Measurements from ENCODE around the gene ST6GALNAC3.
"Not testable (repeated sequence)": the region's sequence is repeated elsewhere in the genome, so short reads cannot be mapped to it uniquely, and the experiment has no call there.

ST6GALNAC3 gene

DNA sequence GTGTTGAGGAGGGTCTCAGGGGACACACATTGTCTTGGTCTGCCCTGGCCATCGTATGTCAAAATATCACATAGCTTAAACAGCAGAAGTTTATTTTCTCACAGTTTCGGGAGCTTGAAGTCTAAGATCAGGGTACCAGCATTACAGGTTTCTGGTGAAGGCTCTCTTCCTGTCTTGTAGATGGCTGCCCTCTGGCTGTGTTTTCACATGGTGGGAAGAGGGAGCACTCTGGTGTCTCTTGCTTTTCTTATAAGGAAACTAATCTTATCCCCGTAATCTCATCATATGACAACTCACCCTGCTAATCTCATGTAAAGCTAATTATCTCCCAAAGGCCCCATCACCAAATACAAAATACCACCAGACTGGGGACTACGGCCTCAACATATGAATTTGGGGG, 545.8 kb downstream of the ST6GALNAC3 start:
- DNase-seq (ENCODE audit: low read depth in 1 of 2, low spot score in 1 of 2): no peak

GRCh38 chr1:76622774-76623528, 548.4 kb downstream of the ST6GALNAC3 start:
- DNase-seq (ENCODE audit: low read depth in 1 of 2, low spot score in 1 of 2): no peak

DNA sequence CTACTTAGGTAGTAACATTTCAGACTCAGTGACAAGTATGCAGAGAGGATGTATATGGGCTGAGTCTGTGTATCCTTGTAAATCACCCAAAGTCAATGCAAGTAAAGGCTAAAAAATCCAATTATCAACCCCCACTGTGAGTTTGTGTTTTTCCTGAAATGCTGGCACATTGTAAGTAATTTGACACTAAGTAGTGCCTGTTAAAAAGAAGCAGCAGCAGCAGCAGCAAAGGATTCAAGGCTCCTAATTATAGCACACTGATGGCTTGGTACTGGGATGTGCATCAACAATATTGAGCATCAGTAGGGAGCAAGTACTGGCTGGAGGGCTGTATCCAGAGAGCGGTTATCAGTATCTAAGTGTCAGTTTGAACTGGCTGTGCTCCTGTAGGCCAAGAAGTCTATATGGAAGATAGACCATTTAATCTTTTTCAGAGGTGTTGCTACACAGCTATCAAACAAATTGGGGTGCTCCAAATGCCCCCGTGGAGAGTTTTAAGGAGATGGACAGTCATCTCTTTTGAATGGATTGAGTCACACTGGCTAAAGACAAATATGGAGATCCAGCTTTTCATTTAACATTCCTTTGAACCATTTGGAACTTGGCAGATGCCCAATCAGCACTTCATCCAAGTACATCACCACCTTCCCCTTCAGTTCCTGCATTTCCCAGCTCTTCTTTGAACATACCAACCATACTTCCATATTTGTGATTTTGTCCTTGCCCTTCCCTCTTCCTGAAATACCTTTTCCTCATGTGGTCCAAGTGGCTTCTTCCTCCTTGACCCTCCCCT, 551.5 kb downstream of the ST6GALNAC3 start:
- no peak for DNase-seq (ENCODE audit: low read depth in 1 of 2, low spot score in 1 of 2)

- DNase-seq (ENCODE audit: low read depth in 1 of 2, low spot score in 1 of 2): no peak
Measured at GRCh38 chr1:76627498-76627897, 553.0 kb downstream of the ST6GALNAC3 start.

DNA sequence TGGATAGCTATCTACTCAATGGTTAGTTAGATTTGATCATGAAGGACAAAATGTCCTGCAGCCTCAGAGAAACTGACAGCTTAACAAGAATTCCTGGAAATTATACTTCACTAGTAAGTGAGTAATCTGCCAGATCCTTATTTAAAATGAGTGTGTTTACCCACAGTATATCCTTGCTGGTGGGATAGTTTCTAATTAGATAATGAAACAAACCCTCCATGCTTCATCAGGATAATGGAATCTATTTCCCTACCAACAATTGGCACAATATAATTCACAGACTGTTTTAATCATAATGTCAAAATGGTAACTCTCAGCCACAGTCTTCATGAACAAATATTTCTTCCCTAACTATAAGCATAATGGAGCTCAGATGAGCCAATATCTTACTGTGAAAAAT, 553.4 kb downstream of the ST6GALNAC3 start:
- DNase-seq (ENCODE audit: low read depth in 1 of 2, low spot score in 1 of 2): no peak

- DNase-seq (ENCODE audit: low read depth in 1 of 2, low spot score in 1 of 2): no peak
Measured at GRCh38 chr1:76632136-76632535, 557.6 kb downstream of the ST6GALNAC3 start.

GRCh38 chr1:76635784-76636183, 561.2 kb downstream of the ST6GALNAC3 start:
- no peak for DNase-seq (ENCODE audit: low read depth in 1 of 2, low spot score in 1 of 2)

GRCh38 chr1:76639181-76639580, 564.6 kb downstream of the ST6GALNAC3 start:
- no peak for DNase-seq (ENCODE audit: low read depth in 1 of 2, low spot score in 1 of 2)

DNA sequence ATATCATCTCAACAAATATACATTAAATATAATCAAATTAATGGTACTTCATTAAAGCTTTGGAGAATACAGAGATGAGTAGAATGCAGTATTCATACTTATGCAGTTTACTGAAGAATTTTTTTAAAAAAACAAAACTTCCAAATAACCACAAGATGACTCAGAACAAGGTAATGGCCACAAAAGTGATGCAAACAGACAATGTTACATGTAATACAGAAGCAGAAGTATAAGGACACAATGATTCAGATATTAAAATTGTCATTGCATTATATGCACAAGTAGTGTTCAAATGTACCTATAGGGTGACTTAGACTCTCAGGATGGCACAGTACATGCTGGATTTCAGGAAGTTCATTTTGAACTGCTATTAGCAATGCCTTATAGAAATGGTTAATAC, 565.5 kb downstream of the ST6GALNAC3 start:
- DNase-seq (ENCODE audit: low read depth in 1 of 2, low spot score in 1 of 2): no peak

DNA sequence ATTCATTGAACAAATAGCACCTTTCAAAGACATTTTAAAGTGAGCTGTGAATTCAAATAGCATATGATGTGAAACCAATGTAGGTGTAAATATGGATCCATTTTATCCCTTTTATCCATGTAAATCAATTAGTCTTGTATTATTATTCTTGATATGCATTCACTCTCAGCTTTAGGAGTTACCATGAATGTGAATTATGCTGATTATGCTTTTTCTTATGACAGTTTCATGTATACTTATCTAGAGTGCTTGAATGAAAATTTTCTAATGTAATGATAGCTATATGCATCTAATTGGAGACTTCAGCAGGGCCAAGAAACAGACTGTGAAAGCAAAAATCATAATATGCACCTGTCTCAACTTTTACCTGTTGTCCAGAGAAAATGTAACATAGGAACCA, 566.2 kb downstream of the ST6GALNAC3 start:
- DNase-seq (ENCODE audit: low read depth in 1 of 2, low spot score in 1 of 2): no peak

GRCh38 chr1:76644139-76644538, 569.6 kb downstream of the ST6GALNAC3 start:
- DNase-seq (ENCODE audit: low read depth in 1 of 2, low spot score in 1 of 2): no peak

DNA sequence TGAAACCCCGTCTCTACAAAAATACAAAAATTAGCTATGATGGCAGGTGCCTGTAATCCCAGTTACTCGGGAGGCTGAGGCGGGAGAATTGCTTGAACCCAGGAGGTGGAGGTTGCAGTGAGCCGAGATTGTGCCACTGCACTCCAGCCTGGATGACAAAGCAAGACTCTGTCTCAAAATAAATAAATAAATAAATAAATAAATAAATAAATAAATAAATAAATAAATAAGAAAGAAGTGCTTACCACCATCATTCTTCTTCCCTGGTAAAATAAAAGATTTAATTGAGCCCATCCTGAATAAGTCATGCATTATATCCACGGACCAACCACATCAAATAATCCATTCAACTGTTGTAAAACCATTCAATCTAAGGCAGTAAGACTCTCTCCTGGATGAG, 578.3 kb downstream of the ST6GALNAC3 start:
- not testable (repeated sequence) for DNase-seq (ENCODE audit: low read depth in 1 of 2, low spot score in 1 of 2)

- no peak for DNase-seq (ENCODE audit: low read depth in 1 of 2, low spot score in 1 of 2)
Measured at GRCh38 chr1:76657623-76658022, 583.1 kb downstream of the ST6GALNAC3 start.

DNA sequence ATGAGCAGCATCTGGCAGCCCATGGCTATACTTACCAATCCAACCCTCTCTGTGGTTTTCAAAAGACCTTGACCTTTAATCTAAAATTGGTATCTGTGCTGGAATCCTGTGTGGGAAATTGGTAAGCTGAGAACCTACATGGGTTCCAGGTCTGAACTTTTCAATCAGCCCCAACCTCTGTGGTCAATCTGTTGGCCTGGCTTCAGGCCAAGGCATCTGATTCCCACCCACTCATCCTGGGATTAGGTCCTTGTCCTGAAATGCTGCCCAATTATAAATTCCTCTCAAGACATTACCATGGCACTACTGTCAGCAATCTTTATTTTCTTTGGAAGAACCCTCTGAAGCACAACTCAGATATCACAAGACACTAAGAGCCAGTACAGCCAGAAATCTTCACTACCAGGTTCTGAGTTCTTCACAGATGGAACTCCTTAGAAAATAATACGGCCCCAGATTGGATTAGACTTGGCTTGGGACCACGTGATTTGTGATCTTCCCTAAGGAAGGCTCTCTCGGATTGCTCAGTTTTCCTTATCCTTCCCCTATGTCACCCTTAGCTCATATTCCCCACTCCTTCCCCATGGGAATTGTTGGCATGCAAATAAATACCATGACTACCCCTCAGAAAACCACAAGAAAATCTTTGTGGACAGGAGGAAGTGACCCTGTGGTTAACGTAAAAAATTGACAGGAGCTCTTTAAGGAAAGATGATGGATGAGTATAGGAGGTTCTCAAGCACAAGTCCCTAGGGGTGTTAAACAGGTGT, 584.8 kb downstream of the ST6GALNAC3 start:
- DNase-seq (ENCODE audit: low read depth in 1 of 2, low spot score in 1 of 2): no peak

DNA sequence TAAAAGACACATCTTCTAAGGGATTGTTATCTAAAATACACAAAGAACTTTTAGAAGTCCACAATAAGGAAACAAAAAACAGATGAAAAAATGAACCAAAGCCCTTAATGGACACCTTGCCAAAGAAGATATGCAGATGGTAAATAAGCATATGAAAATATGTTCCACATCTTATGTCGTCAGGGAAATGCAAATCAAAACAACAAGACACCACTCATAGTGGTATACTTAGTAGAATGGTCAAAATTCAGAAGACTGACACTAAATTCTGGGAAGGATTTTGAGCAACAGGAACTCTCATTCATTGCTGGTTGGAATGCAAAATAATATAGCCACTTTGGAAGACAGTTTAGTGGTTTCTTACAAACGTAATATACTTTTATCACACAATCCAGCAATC, 587.0 kb downstream of the ST6GALNAC3 start:
- DNase-seq (ENCODE audit: low read depth in 1 of 2, low spot score in 1 of 2): no peak

DNA sequence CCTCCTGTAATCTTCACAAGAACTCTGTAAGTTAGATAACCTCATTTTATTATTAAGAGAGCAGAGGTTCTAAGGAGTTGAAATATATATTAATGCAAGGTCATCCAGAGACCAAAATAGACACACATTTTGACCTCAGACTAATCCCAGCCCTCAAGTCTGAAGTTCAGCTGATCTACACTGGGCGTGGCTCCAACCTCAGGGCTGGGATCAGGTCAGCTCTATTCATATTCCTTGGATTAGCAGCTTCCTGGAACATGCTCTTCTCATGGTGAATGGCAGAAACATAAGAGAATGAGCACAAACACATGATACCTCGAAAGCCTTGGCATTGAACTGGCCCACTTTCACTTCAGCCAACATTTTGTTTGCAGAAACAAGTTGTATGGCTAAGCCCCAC, 592.0 kb downstream of the ST6GALNAC3 start:
- DNase-seq (ENCODE audit: low read depth in 1 of 2, low spot score in 1 of 2): no peak

DNA sequence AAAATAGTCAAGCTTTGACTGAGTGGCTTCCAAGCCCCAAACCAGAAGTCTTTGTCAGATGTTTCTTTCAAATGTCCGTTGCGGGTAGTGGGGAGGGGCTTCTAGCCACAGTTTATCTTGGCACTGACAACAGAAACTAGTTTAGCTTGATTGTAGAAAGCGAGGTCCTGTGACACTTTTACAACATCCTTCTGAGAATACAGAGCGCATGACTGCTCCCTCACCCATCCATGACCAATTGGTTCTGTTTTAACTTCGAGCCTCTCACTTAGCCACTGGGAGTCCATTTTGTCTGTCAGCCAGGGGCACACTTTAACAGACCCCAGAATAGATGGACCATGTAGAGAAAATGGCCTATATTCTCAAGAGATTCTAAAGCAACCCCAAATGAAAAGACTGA, 593.5 kb downstream of the ST6GALNAC3 start:
- DNase-seq (ENCODE audit: low read depth in 1 of 2, low spot score in 1 of 2): no peak

- DNase-seq (ENCODE audit: low read depth in 1 of 2, low spot score in 1 of 2): no peak
Measured at GRCh38 chr1:76669131-76669530, 594.6 kb downstream of the ST6GALNAC3 start.

- no peak for DNase-seq (ENCODE audit: low read depth in 1 of 2, low spot score in 1 of 2)
Measured at GRCh38 chr1:76669624-76670315, 595.2 kb downstream of the ST6GALNAC3 start.

DNA sequence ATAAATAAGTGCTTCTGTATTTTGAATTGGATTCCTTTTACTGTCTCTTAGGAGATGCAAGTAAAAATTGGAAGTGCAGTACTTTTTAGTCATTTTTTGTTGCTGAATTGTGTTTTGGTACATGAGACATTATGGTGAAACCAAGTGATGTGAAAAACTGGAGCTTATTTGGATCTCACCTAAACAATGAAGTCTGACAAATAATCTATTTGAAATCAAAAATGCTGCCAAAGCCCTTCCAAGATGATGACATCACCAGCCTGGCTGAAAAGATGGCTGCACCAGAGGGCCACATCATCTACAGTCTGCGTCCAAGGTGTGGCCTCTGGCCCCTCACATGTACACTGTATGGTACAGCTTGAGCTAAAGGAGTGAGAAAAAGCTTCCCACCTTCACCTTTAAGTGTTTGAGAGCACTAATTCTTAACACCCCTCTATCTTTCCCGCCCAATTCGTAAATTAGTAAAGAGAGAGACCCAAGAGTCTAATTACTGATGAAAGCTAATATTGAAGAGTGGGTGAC, 600.2 kb downstream of the ST6GALNAC3 start:
- DNase-seq (ENCODE audit: low read depth in 1 of 2, low spot score in 1 of 2): no peak

All from activated CD4-positive, alpha-beta T cell treated with anti-CD3 and anti-CD28 coated beads, Interleukin-2, amount 50 U/mL, for 24 hours (primary cell).